ENCODE measurements around the gene ADAMTS13. TPM values are rescaled to one million over a fixed set of nuclear protein-coding genes. Genes with fewer than 3 reads are reported as not detected.

The ADAMTS13 gene
- total RNA-seq, 2 experiments from 2014 or later = 1.4 to 2.5 TPM

DNA sequence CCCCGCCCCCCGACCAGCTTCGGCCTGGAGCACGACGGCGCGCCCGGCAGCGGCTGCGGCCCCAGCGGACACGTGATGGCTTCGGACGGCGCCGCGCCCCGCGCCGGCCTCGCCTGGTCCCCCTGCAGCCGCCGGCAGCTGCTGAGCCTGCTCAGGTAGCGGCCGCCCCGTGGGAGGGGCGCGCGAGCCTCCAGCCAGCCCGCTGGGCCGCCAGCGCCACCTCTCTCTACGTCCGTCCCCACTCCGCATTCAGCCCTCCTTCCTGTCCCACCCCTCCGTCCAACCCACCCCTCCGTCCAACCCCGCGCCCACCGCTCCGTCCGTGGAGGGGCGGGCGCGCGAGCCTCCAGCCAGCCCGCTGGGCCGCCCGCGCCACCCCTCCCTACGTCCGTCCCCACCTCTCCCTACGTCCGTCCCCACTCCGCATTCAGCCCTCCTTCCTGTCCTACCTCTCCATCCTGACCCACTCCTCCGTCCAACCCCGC is 6.5 kb downstream of the ADAMTS13 start:
- H3K4me3 Mint-ChIP-seq = no peak overlapping the region
- POLR2A ChIA-PET = no interaction called here
- DNase-seq (no peak), ATAC-seq (peak; percentile 51)
- H3K36me3 Mint-ChIP-seq (ENCODE audit: low read depth) = no peaks in the 10 kb centered on the region
- H3K27ac Mint-ChIP-seq = no peak overlapping the region
- H3K4me1 Mint-ChIP-seq (ENCODE audit: low read depth) = peaks cover 9% of the 10 kb centered on the region
- CTCF ChIA-PET = no interaction called here
- H3K27me3 Mint-ChIP-seq (ENCODE audit: low read depth) = peaks cover 17% of the 10 kb centered on the region
- H3K9me3 Mint-ChIP-seq (ENCODE audit: insufficient read depth) = no peaks in the 10 kb centered on the region

DNA sequence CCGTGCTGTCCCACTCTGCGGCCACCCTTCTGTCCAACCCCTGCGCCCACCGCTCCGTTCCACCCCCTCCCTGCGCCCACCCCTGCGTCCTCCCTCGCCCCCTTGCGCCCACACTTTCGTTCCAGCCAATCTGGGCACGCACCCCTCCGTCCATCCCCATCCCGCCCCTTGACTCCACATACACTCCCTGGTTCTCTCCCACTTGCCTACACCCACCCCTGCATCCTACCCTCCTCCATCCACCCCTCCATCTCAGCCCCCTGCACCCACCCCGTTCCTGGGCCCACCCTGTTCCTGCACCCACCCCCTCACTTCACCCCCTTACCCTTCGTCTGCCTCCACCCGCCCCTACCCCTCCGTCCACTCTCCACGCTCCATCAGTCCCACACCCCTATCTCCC is 7.0 kb downstream of the ADAMTS13 start:
- no peaks in the 10 kb centered on the region for H3K9me3 Mint-ChIP-seq (ENCODE audit: insufficient read depth)
- H3K4me3 Mint-ChIP-seq = no peak overlapping the region
- H3K36me3 Mint-ChIP-seq (ENCODE audit: low read depth) = no peaks in the 10 kb centered on the region
- ChIA-PET POLR2A (no interaction called here), CTCF (no interaction called here)
- ATAC-seq (no peak), DNase-seq (no peak)
- peaks cover 17% of the 10 kb centered on the region for H3K27me3 Mint-ChIP-seq (ENCODE audit: low read depth)
- H3K27ac Mint-ChIP-seq = no peak overlapping the region
- H3K4me1 Mint-ChIP-seq (ENCODE audit: low read depth) = peaks cover 9% of the 10 kb centered on the region

DNA sequence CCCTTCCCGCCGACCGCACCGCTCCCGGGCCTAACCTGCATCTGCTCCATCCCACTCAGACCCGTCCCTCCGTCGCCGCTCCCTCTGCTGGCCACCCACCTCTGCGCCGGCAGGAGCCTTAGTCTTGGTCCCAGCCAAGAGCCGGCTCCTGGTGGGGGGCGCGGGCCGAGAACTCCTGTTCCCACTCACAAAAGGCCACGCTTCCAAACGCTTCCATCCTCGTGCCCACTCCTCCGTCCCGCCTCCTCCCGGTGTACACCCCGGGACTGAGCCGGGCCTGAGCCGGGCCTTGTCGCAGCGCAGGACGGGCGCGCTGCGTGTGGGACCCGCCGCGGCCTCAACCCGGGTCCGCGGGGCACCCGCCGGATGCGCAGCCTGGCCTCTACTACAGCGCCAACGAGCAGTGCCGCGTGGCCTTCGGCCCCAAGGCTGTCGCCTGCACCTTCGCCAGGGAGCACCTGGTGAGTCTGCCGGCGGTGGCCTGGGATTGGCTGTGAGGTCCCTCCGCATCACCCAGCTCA is 7.5 kb downstream of the ADAMTS13 start:
- DNase-seq = no peak

DNA sequence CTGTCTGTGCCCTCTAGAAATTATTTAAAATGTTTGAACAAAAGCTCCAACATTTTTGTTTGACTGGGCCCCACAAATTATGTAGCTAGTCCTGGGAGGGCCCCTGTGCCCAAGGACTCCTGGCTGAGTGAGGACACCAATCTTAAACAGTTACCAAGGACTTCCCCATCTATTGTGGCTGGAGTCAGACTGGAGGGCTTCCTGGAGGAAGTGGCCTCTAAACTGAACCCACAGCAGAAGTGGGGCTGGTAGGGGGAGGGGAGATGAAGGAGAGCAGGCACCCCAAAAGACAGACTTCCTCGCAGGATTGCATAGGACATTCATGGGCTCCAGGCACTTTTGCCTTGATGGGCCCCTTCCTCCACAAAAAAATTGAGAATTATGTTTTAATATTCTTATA is 8.1 kb downstream of the ADAMTS13 start:
- DNase-seq (no peak), ATAC-seq (no peak)
- no peak overlapping the region for H3K27ac Mint-ChIP-seq
- ChIA-PET POLR2A (no interaction called here), CTCF (no interaction called here)
- no peaks in the 10 kb centered on the region for H3K9me3 Mint-ChIP-seq (ENCODE audit: insufficient read depth)
- H3K4me1 Mint-ChIP-seq (ENCODE audit: low read depth) = peaks cover 9% of the 10 kb centered on the region
- peaks cover 17% of the 10 kb centered on the region for H3K27me3 Mint-ChIP-seq (ENCODE audit: low read depth)
- H3K4me3 Mint-ChIP-seq = no peak overlapping the region
- H3K36me3 Mint-ChIP-seq (ENCODE audit: low read depth) = no peaks in the 10 kb centered on the region

More for the DNA sequence above, 7.5 kb downstream of the ADAMTS13 start:
- Mint-ChIP-seq H3K9me3 (ENCODE audit: insufficient read depth) (no peaks in the 10 kb centered on the region), H3K27me3 (ENCODE audit: low read depth) (peaks cover 17% of the 10 kb centered on the region), H3K27ac (no peak overlapping the region), H3K4me1 (ENCODE audit: low read depth) (peaks cover 9% of the 10 kb centered on the region), H3K36me3 (ENCODE audit: low read depth) (no peaks in the 10 kb centered on the region), H3K4me3 (no peak overlapping the region)
- ATAC-seq = peak; percentile 16
- ChIA-PET POLR2A (no interaction called here), CTCF (no interaction called here)

DNA sequence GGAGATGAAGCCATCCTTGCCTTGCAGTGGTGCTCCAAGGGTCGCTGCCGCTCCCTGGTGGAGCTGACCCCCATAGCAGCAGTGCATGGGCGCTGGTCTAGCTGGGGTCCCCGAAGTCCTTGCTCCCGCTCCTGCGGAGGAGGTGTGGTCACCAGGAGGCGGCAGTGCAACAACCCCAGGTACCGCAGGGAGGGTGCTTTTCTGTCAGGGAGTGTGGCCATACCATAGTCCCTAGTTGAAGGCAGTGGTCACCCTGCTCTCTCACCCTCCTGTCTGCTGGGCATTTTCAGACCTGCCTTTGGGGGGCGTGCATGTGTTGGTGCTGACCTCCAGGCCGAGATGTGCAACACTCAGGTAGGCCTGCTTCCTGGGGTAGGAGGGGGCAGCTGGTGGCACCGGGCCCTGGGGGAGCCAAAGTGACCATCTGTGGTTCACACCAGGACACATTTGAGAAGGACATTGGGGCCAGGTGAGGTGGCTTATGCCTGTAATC is 11.2 kb downstream of the ADAMTS13 start:
- Mint-ChIP-seq H3K27me3 (ENCODE audit: low read depth) (peaks cover 4% of the 10 kb centered on the region), H3K9me3 (ENCODE audit: insufficient read depth) (no peaks in the 10 kb centered on the region), H3K4me3 (no peak overlapping the region), H3K4me1 (ENCODE audit: low read depth) (peaks cover 7% of the 10 kb centered on the region), H3K27ac (no peak overlapping the region), H3K36me3 (ENCODE audit: low read depth) (no peaks in the 10 kb centered on the region)
- no peak for DNase-seq
- ChIA-PET CTCF (no interaction called here), POLR2A (interaction anchor here (1.0 kb wide), 1 partner anchor 18 kb away, joined by 3 read pairs; no protein-coding TSS in a partner anchor)
- ATAC-seq = no peak

DNA sequence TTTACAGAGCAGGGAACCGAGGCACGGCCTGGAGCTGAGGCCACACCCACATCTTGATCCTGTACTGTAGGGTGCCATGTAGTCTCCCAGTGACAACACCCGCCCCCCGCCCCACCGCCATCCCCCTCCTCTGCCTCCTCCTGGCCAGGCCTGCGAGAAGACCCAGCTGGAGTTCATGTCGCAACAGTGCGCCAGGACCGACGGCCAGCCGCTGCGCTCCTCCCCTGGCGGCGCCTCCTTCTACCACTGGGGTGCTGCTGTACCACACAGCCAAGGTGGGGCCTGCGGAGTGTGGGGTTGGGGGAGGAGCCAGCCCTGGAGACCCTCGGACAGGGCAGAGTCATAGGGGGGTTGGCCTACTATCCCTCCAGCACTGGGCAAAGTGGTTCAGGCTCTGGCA is 14.5 kb downstream of the ADAMTS13 start:
- H3K9me3 Mint-ChIP-seq (ENCODE audit: insufficient read depth) = no peaks in the 10 kb centered on the region
- no peaks in the 10 kb centered on the region for H3K27me3 Mint-ChIP-seq (ENCODE audit: low read depth)
- no peak overlapping the region for H3K27ac Mint-ChIP-seq
- DNase-seq (no peak), ATAC-seq (no peak)
- ChIA-PET POLR2A (no interaction called here), CTCF (no interaction called here)
- no peak overlapping the region for H3K4me3 Mint-ChIP-seq
- no peaks in the 10 kb centered on the region for H3K36me3 Mint-ChIP-seq (ENCODE audit: low read depth)
- H3K4me1 Mint-ChIP-seq (ENCODE audit: low read depth) = no peaks in the 10 kb centered on the region

DNA sequence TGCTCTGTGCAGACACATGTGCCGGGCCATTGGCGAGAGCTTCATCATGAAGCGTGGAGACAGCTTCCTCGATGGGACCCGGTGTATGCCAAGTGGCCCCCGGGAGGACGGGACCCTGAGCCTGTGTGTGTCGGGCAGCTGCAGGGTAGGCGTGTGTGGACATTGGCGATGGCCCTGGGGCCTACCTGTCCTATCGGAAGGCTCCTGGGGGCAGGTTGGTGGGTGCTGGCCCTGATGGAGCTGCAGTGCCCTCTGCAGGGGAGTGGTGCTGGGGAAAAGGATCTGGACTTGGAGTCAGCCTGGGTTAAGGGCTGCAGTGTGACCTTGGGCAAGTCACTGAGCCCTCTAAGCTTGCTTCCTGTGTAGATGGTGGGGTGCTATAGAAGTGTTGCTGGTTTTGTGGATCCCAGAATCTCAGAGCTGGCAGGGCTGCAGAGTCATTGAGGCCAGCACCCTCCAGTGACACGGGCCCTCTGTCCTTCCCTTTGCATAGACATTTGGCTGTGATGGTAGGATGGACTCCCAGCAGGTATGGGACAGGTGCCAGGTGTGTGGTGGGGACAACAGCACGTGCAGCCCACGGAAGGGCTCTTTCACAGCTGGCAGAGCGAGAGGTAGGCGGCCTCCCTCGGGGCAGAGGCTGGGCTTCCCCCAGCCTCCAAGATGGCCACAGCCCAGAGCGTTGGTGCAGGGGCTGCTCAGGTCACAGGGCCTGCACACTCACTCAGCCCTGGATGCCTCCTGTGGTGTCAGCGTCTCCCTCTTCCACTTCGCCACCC is 15.8 kb downstream of the ADAMTS13 start:
- Mint-ChIP-seq H3K36me3 (ENCODE audit: low read depth) (no peaks in the 10 kb centered on the region), H3K27ac (no peak overlapping the region), H3K27me3 (ENCODE audit: low read depth) (no peaks in the 10 kb centered on the region), H3K9me3 (ENCODE audit: insufficient read depth) (no peaks in the 10 kb centered on the region), H3K4me3 (no peak overlapping the region), H3K4me1 (ENCODE audit: low read depth) (no peaks in the 10 kb centered on the region)
- CTCF ChIA-PET = interaction anchor here (0.8 kb wide), 1 partner anchor 21 kb away, joined by 3 read pairs; the partner anchor contains the start of gene REXO4
- DNase-seq (no peak), ATAC-seq (no peak)
- POLR2A ChIA-PET = no interaction called here

DNA sequence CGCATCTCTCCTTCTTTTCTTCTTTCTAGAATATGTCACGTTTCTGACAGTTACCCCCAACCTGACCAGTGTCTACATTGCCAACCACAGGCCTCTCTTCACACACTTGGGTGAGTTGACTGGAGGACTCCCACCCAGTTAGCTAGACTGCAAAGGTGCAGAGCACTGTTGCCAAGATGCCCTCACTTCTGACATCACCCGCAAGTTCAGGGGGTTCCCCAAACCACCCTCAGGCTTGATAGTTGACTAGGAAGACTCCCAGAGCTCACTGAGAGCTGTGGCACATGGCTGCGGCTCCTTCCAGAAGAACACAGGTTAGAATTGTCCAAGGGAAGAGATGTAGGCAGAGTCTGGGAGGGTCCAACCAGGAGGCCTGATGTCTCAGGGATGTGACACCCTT is 17.2 kb downstream of the ADAMTS13 start:
- H3K4me3 Mint-ChIP-seq = no peak overlapping the region
- no peak overlapping the region for H3K27ac Mint-ChIP-seq
- H3K27me3 Mint-ChIP-seq (ENCODE audit: low read depth) = no peaks in the 10 kb centered on the region
- ChIA-PET CTCF (no interaction called here), POLR2A (interaction anchor here (0.6 kb wide), 1 partner anchor 13 kb away, joined by 4 read pairs; no protein-coding TSS in a partner anchor)
- H3K4me1 Mint-ChIP-seq (ENCODE audit: low read depth) = no peaks in the 10 kb centered on the region
- no peaks in the 10 kb centered on the region for H3K9me3 Mint-ChIP-seq (ENCODE audit: insufficient read depth)
- ATAC-seq = no peak
- H3K36me3 Mint-ChIP-seq (ENCODE audit: low read depth) = no peaks in the 10 kb centered on the region
- no peak for DNase-seq

DNA sequence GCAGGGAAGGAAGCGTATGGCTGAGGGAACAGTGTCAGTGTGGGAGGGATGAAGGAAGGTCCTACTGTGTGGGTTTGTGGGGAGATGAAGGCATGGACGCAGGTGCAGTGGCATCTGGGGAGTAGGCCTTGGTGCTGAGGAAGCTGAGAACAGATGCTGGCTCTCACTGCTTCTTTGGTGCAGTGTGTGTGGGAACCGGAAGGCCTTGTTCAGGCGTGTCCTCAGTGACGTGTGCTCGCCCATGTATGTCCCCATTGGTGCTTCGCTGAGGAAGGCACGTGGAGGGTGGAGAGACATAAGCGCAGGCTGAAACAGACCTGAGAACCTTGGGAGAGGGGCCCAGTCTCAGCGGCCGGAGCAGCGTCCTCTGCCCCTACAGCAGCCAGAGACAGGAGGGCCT is 18.7 kb downstream of the ADAMTS13 start:
- Mint-ChIP-seq H3K4me3 (no peak overlapping the region), H3K27me3 (ENCODE audit: low read depth) (no peaks in the 10 kb centered on the region), H3K9me3 (ENCODE audit: insufficient read depth) (no peaks in the 10 kb centered on the region), H3K36me3 (ENCODE audit: low read depth) (no peaks in the 10 kb centered on the region), H3K4me1 (ENCODE audit: low read depth) (no peaks in the 10 kb centered on the region), H3K27ac (no peak overlapping the region)
- DNase-seq (no peak), ATAC-seq (no peak)
- POLR2A ChIA-PET = no interaction called here
- CTCF ChIA-PET = no interaction called here

DNA sequence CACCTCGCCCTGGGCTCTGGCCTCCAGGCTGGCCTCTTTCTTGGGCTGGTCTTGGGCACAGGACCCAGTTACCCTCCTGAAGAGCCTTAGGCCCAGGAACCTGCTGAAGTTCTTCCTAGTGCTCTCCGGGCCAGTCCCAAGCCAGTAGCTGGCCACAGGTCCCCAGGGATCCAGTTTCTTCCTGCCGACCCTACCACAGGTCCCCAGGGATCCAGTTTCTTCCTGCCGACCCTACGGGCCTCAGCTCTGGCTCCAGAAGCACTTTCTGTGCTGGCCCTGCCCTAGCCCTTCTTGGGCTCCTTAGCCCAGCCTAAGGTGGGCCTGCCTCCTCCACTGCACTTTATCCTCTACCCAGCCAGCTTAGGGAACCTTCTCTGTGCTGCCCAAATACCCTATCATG is 19.4 kb downstream of the ADAMTS13 start:
- POLR2A ChIA-PET = no interaction called here
- H3K9me3 Mint-ChIP-seq (ENCODE audit: insufficient read depth) = no peaks in the 10 kb centered on the region
- H3K4me1 Mint-ChIP-seq (ENCODE audit: low read depth) = no peaks in the 10 kb centered on the region
- H3K27ac Mint-ChIP-seq = no peak overlapping the region
- ATAC-seq (no peak), DNase-seq (no peak)
- no peaks in the 10 kb centered on the region for H3K27me3 Mint-ChIP-seq (ENCODE audit: low read depth)
- CTCF ChIA-PET = no interaction called here
- no peak overlapping the region for H3K4me3 Mint-ChIP-seq
- H3K36me3 Mint-ChIP-seq (ENCODE audit: low read depth) = no peaks in the 10 kb centered on the region

DNA sequence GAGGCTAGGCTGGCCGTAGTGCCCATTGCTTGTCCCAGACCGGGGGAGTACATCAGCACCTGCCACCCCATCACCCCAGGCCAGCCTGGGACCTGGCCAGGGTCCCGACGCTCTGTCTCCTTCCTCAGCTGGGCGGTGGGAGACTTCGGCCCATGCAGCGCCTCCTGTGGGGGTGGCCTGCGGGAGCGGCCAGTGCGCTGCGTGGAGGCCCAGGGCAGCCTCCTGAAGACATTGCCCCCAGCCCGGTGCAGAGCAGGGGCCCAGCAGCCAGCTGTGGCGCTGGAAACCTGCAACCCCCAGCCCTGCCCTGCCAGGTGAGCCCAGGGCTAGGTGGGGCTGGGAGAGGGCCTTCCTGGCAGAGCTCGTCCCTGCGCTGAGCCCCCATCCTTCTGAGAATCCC is 21.1 kb downstream of the ADAMTS13 start:
- Mint-ChIP-seq H3K36me3 (ENCODE audit: low read depth) (no peaks in the 10 kb centered on the region), H3K4me3 (no peak overlapping the region), H3K27me3 (ENCODE audit: low read depth) (no peaks in the 10 kb centered on the region), H3K27ac (no peak overlapping the region), H3K9me3 (ENCODE audit: insufficient read depth) (no peaks in the 10 kb centered on the region), H3K4me1 (ENCODE audit: low read depth) (no peaks in the 10 kb centered on the region)
- ChIA-PET POLR2A (interaction anchor here (0.7 kb wide), 1 partner anchor 35 kb away, joined by 3 read pairs; no protein-coding TSS in a partner anchor), CTCF (no interaction called here)
- DNase-seq (no peak), ATAC-seq (no peak)

DNA sequence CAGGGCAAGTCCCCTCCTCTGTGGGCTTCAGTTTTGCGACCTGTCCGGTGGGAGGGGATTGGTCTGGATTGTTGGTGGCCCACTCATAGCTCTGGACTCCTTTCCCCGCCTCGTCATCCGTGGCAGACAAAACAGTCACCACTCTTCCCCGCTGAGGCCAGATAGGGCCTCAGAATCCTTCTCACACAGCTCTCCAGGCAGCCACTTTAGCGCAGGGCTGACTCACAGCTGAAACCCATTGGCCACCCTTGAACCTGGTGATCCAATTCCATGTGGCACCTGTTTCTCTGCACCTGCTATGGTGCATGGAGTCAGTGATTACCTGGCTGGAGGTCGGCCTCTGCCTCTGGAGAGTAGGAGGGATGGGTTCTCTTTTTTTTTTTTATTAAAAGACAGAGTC is 21.8 kb downstream of the ADAMTS13 start:
- no peaks in the 10 kb centered on the region for H3K36me3 Mint-ChIP-seq (ENCODE audit: low read depth)
- no peaks in the 10 kb centered on the region for H3K4me1 Mint-ChIP-seq (ENCODE audit: low read depth)
- no peak overlapping the region for H3K27ac Mint-ChIP-seq
- DNase-seq (no peak), ATAC-seq (no peak)
- ChIA-PET CTCF (interaction anchor here (1.7 kb wide), 1 partner anchor 10 kb away, joined by 4 read pairs; no protein-coding TSS in a partner anchor), POLR2A (no interaction called here)
- no peak overlapping the region for H3K4me3 Mint-ChIP-seq
- no peaks in the 10 kb centered on the region for H3K9me3 Mint-ChIP-seq (ENCODE audit: insufficient read depth)
- H3K27me3 Mint-ChIP-seq (ENCODE audit: low read depth) = no peaks in the 10 kb centered on the region

All from activated CD8-positive, alpha-beta T cell treated with anti-CD3 and anti-CD28 coated beads, Interleukin-2, amount 10 ng/mL, durations not matched to agents 7 days and 5 days (primary cell).